Trophoblast cell (in vitro differentiated cells and primary cell): Measurements from ENCODE around the gene BHLHE40.
A peak's percentile ranks its signal among the peaks of the same experiment; 100 is the strongest.

ENCODE experiments used
- DNase-seq, 2 donors: peaks; one replicate each; pipeline ENCODE4 v3.0.0-alpha.2; 2016
- H2AFZ ChIP-seq: 2 replicates; pipeline ENCODE4 v1.6.1; 2013; ENCODE audit warnings: low read length, moderate library complexity, mild to moderate bottlenecking; ENCODE audit not compliant: insufficient read depth, poor library complexity
- H2AK5ac ChIP-seq: 2 replicates; pipeline ENCODE4 v1.6.1; 2013; ENCODE audit warnings: mild to moderate bottlenecking, low read length
- H2BK120ac ChIP-seq: 2 replicates; pipeline ENCODE4 v1.6.1; 2013; ENCODE audit warnings: low read length, mild to moderate bottlenecking, moderate library complexity; ENCODE audit not compliant: insufficient read depth, poor library complexity
- H2BK12ac ChIP-seq: 2 replicates; pipeline ENCODE4 v1.6.1; 2013; ENCODE audit warnings: mild to moderate bottlenecking, low read length, moderate library complexity
- H2BK5ac ChIP-seq: 2 replicates; pipeline ENCODE4 v1.6.1; 2013; ENCODE audit warnings: low read length, low read depth, moderate library complexity, mild to moderate bottlenecking; ENCODE audit not compliant: poor library complexity
- H3K14ac ChIP-seq: 2 replicates; pipeline ENCODE4 v1.6.1; 2013; ENCODE audit warnings: mild to moderate bottlenecking, low read length
- H3K18ac ChIP-seq: 2 replicates; pipeline ENCODE4 v1.6.1; 2013; ENCODE audit warnings: mild to moderate bottlenecking, low read length
- H3K23ac ChIP-seq: 2 replicates; pipeline ENCODE4 v1.6.1; 2013; ENCODE audit warnings: low read length
- H3K27ac ChIP-seq: 2 replicates; pipeline ENCODE4 v1.5.1; 2013; ENCODE audit warnings: low read depth, mild to moderate bottlenecking, inconsistent platforms, low read length, moderate library complexity
- H3K27me3 ChIP-seq: 2 replicates; pipeline ENCODE4 v1.6.1; 2013; ENCODE audit warnings: inconsistent platforms, mild to moderate bottlenecking, low read length, moderate library complexity; ENCODE audit not compliant: insufficient read depth
- H3K36me3 ChIP-seq, 2 experiments: 1 replicate in 1 of 2; 2 replicates in 1 of 2; pipeline ENCODE4 v1.6.1; 2013; ENCODE audit warnings: low read length in 2 of 2, mild to moderate bottlenecking in 2 of 2, moderate library complexity in 1 of 2; ENCODE audit not compliant: insufficient read depth in 2 of 2, control insufficient read depth in 1 of 2
- H3K4ac ChIP-seq: 2 replicates; pipeline ENCODE4 v1.6.1; 2013; ENCODE audit warnings: low read depth, mild to moderate bottlenecking, low read length, moderate library complexity
- H3K4me1 ChIP-seq, 2 experiments: 1 replicate in 1 of 2; 2 replicates in 1 of 2; pipeline ENCODE4 v1.6.1; 2013; ENCODE audit warnings: low read length in 2 of 2, mild to moderate bottlenecking in 2 of 2, moderate library complexity in 1 of 2; ENCODE audit not compliant: insufficient read depth in 2 of 2, control insufficient read depth in 1 of 2
- H3K4me2 ChIP-seq: 2 replicates; pipeline ENCODE4 v1.6.1; 2013; ENCODE audit warnings: inconsistent platforms, mild to moderate bottlenecking, low read length, moderate library complexity
- H3K4me3 ChIP-seq: 2 replicates; pipeline ENCODE4 v1.5.1; 2013; ENCODE audit warnings: mild to moderate bottlenecking, low read depth, low read length, inconsistent platforms
- H3K79me1 ChIP-seq: one replicate; pipeline ENCODE4 v1.6.1; 2013; ENCODE audit warnings: low read length
- H3K79me2 ChIP-seq: 2 replicates; pipeline ENCODE4 v1.6.1; 2013; ENCODE audit warnings: low read length, mild to moderate bottlenecking; ENCODE audit not compliant: control insufficient read depth, insufficient read depth, poor library complexity
- H3K9ac ChIP-seq: 2 replicates; pipeline ENCODE4 v1.6.1; 2013; ENCODE audit warnings: mild to moderate bottlenecking, low read length
- H3K9me3 ChIP-seq: 2 replicates; pipeline ENCODE4 v1.6.1; 2013; ENCODE audit warnings: low read depth, mild to moderate bottlenecking, control low read depth, inconsistent platforms, low read length; ENCODE audit not compliant: insufficient read depth
- H4K12ac ChIP-seq: 2 replicates; pipeline ENCODE4 v1.6.1; 2013; ENCODE audit warnings: low read depth, mild to moderate bottlenecking, low read length, moderate library complexity
- H4K8ac ChIP-seq: 2 replicates; pipeline ENCODE4 v1.6.1; 2013; ENCODE audit warnings: low read depth, mild to moderate bottlenecking, low read length, moderate library complexity
- H4K91ac ChIP-seq: one replicate; pipeline ENCODE4 v1.6.1; 2013; ENCODE audit warnings: low read depth, mild to moderate bottlenecking, low read length, moderate library complexity
- WGBS: extraction: QIAGEN DNeasy Blood & Tissue Kit; methylation state at CpG from one replicate; pipeline ENCODE4 v1.1.7; 2013; ENCODE audit warnings: missing lambda C conversion rate; ENCODE audit not compliant: insufficient read length, insufficient coverage; ENCODE audit errors: extremely low coverage; 5-methylcytosine and 5-hydroxymethylcytosine counted together

BHLHE40 gene

DNA sequence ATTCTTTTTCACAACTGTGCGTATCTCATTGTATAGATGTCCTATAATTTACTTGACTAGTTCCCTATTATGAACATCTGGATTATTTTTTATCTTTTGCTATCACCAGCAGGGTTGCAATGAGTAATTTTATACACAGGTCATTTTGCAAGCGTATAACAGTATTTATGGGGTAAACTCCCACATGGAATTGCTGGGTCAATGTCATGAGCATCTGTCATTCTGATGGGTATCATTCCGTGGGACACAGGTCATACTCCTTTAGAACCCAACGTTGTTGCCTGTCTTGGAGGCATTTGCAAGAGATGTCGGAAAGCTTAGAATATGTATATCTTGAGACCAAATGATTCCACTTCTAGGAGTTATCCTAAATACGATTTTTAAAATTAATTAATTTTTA, 12.9 kb downstream of the BHLHE40 start:
- Histone ChIP-seq H3K4ac (no peak overlapping the region), H3K23ac (no peak overlapping the region), H3K14ac (no peak overlapping the region), H3K18ac (no peak overlapping the region), H3K27ac (no peak overlapping the region), H4K8ac (no peak overlapping the region), H3K9ac (no peak overlapping the region), H3K79me2 (peaks cover 4% of the 10 kb centered on the region), H3K9me3 (no peaks in the 10 kb centered on the region), H3K4me3 (no peak overlapping the region), H3K4me1 (peaks cover 26 to 27% of the 10 kb centered on the region in 2 experiments), H2BK120ac (no peak overlapping the region), H4K91ac (no peak overlapping the region), H2BK12ac (no peak overlapping the region), H3K4me2 (no peak overlapping the region), H3K79me1 (peaks cover 36% of the 10 kb centered on the region), H4K12ac (no peak overlapping the region), H2BK5ac (no peak overlapping the region), H2AK5ac (no peak overlapping the region), H3K27me3 (no peaks in the 10 kb centered on the region), H2AFZ (no peak overlapping the region), H3K36me3 (no peaks in the 10 kb centered on the region)
- no CpG with 5 or more reads among the region's 6 CpGs for WGBS
- DNase-seq = no peak

DNA sequence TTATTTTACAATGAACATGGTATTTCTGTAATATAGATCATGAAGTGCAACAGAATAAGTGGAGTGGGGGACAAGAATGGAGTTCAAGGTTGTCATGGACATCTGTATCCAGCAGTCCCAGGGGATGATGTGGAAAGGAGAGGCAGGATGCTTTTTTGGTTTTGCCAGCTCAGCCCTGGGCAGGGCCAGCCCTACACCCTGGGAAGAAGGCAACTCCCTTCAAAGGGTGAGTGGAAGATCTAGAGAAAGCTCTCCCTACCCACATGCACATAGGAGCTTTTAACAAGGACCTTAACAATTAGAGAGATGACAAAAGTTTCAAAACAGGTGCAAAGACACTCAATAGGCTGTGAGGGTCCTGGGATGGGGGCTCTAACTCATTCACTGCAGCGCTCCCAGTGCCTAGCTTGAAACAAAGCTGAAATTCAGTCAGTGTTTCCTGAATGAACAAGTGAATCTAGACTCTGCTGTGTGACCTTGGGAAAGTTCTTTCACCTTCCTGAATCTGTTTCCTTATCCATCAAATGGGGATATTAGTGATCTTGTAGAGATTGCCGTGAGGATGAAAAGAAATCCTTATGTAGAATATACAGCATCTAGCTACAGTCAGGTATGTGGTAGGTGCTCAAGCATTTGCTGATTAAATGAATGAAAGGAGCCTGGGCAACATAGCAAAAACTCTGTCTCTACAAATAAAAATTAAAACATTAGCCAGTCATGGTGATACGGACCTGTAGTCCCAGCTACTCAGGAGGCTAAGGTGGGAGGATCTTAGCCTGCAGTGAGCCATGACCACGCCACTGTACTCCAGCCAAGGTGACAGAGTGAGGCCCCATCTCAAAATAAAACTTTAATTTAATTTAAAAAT, 14.3 kb downstream of the BHLHE40 start:
- peak overlapping the region; percentile 82 for H2BK12ac ChIP-seq
- no peak overlapping the region for H3K9ac ChIP-seq
- H3K23ac ChIP-seq = no peak overlapping the region
- peak overlapping the region; percentile 46 for H2BK120ac ChIP-seq
- H3K79me2 ChIP-seq = peaks cover 4% of the 10 kb centered on the region
- DNase-seq = no peak
- no peak overlapping the region for H2AFZ ChIP-seq
- no peak overlapping the region for H4K8ac ChIP-seq
- no peaks in the 10 kb centered on the region for H3K36me3 ChIP-seq
- H3K27me3 ChIP-seq = no peaks in the 10 kb centered on the region
- no peak overlapping the region for H3K4ac ChIP-seq
- H4K91ac ChIP-seq = peak overlapping the region; percentile 76
- H3K79me1 ChIP-seq = peaks cover 39% of the 10 kb centered on the region
- no peak overlapping the region for H2BK5ac ChIP-seq
- no CpG with 5 or more reads among the region's 4 CpGs for WGBS
- H3K14ac ChIP-seq = no peak overlapping the region
- no peak overlapping the region for H4K12ac ChIP-seq
- no peak overlapping the region for H3K18ac ChIP-seq
- H3K4me2 ChIP-seq = no peak overlapping the region
- H3K4me1 ChIP-seq = peaks cover 26 to 27% of the 10 kb centered on the region in 2 experiments
- peak overlapping the region; percentile 78 for H2AK5ac ChIP-seq
- H3K27ac ChIP-seq = no peak overlapping the region
- no peak overlapping the region for H3K4me3 ChIP-seq
- H3K9me3 ChIP-seq = no peaks in the 10 kb centered on the region

DNA sequence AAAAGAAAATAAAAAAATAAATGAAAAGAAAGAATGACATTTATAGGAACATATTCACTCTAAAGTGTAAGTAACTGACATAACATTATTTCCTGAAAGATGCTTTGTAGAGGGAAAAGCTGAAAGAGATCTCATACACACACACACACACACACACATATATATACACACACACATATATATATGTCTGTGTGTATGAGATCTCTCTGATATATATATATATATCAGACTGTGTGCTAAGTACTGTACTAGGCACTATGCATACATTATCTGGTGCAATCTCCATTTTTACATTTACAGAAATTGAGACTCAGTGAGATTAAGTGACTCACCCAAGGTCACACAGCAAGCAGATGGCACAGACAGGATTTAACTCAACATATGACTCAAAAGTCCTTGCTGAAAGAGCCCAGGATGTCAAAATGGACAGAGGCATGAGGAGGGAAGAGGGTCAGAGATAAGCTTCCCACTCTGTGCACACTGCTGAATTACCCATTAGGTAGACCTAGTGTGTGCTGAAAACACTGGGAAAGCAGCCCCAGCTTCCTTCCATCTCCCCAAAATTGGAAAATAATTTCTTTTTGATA, 15.0 kb downstream of the BHLHE40 start:
- Histone ChIP-seq H3K4me2 (no peak overlapping the region), H3K36me3 (no peaks in the 10 kb centered on the region), H3K27me3 (no peaks in the 10 kb centered on the region), H2AFZ (no peak overlapping the region), H2BK5ac (no peak overlapping the region), H3K9me3 (no peaks in the 10 kb centered on the region), H4K8ac (peak overlapping the region; percentile 13), H2BK120ac (peak overlapping the region; percentile 59), H2BK12ac (peak overlapping the region; percentile 51), H3K14ac (peak overlapping the region; percentile 42), H3K27ac (no peak overlapping the region), H3K79me2 (peaks cover 4% of the 10 kb centered on the region), H3K4me1 (peaks cover 22% of the 10 kb centered on the region in 2 experiments), H4K91ac (peak overlapping the region; percentile 55), H3K4ac (peak overlapping the region; percentile 19), H3K18ac (no peak overlapping the region), H3K9ac (no peak overlapping the region), H2AK5ac (peak overlapping the region; percentile 44), H3K4me3 (no peak overlapping the region), H3K23ac (no peak overlapping the region), H4K12ac (no peak overlapping the region), H3K79me1 (peaks cover 37% of the 10 kb centered on the region)
- peak; percentile 38 to 51 for DNase-seq

DNA sequence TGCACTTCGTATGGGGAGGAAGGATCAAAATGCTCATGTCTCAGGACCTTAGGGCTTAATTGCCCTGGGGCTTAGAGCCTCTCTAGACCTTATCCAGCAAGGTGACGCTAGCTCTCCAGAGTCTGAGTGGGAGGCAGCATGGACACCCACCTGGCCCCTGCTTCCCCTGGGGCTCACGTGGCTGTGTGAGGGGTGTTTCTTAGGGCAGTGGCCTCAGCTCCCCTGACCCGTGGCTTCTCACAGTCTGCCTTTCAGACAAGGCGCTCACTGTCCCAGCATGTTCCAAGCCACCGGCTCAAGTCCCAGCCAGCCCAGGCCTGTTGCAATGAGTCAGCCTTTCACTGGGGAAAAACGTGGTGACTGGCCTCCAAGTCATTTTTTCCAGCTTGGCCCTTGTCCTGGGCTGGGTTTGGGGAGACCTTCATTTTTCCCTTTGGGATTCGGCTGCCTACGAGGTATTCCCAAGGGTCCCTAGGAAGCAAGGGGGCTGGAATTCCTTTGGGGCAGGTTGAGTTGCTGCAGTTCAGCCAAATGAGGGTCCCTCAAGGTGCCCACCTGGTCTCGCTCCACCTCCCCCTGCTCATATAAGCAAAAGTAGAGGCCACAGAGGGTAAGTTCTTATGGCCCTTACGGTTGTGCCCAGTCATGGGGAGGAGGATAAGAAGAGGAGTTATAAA, 15.7 kb downstream of the BHLHE40 start:
- Histone ChIP-seq H2BK5ac (peak overlapping the region; percentile 98), H2AFZ (peak overlapping the region; percentile 89), H3K36me3 (no peaks in the 10 kb centered on the region), H3K14ac (peak overlapping the region; percentile 98), H3K9me3 (no peaks in the 10 kb centered on the region), H3K4me2 (no peak overlapping the region), H2AK5ac (peak overlapping the region; percentile 95), H4K12ac (peak overlapping the region; percentile 77), H4K8ac (peak overlapping the region; percentile 98), H4K91ac (peak overlapping the region; percentile 98), H3K27ac (peak overlapping the region; percentile 73), H3K4me1 (peaks cover 24 to 27% of the 10 kb centered on the region in 2 experiments), H3K27me3 (no peaks in the 10 kb centered on the region), H3K18ac (peak overlapping the region; percentile 98), H3K4me3 (no peak overlapping the region), H3K23ac (no peak overlapping the region), H3K79me1 (peaks cover 35% of the 10 kb centered on the region), H3K4ac (peak overlapping the region; percentile 95), H2BK120ac (peak overlapping the region; percentile 100), H3K79me2 (peaks cover 4% of the 10 kb centered on the region), H3K9ac (no peak overlapping the region), H2BK12ac (peak overlapping the region; percentile 99)
- DNase-seq = peak; percentile 72 to 78
- WGBS = no CpG with 5 or more reads among the region's 11 CpGs
